GM18868 (cell line): ENCODE results near the gene GTF2IRD1.
A peak's percentile ranks its signal among the peaks of the same experiment; 100 is the strongest.
"Not testable (repeated sequence)": the region's sequence is repeated elsewhere in the genome, so short reads cannot be mapped to it uniquely, and the experiment has no call there.

Experiments used
- ATAC-seq: cut with Tn5 transposase; IDR thresholded peaks from one replicate; pipeline ENCODE4 v1.9.1; 2021; ENCODE audit warnings: mild to moderate bottlenecking, moderate library complexity; ENCODE audit not compliant: unreplicated experiment

The GTF2IRD1 gene

DNA sequence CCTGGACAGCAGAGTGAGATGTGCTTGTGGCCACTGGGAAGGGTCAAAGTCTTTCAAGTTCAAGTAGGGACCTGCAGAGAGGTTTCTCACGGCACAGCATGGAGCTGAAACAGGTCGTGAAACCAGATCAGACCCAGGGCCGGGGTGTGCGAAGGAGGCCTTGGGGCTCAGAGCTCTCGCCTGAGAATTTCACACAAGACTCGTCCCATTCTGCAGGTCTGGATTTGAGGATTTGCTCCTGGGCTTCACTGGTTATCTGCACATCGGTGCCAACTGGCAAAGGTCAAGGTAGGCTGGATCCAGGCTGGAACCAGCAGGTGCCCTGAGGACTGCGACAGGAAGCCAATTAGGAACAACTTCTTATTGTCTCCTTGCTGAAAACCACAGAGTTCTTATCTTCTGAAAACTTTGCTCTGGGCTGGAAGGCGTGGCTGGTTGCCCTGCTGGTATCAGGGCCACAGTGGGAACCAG is 179.8 kb downstream of the GTF2IRD1 start:
- ATAC-seq = no peak

DNA sequence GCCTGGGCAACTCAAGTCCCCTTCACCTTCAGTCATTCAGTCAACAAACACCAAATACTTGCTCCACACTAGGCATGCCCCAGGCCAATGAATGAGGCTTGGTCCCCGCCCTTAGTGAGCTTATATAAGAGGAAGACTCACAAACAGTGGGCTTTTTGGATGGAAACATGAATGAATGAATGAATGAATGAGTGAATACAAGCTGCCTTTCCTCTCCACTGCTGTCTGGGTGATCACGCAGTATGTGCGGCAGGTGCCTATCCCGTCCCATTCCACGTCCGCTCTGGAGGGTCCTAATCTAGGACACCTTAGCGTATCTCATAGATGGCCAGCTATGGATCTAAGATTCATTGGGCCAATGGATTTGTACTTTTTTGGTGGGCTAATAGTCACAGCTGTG is 184.0 kb downstream of the GTF2IRD1 start:
- ATAC-seq = no peak

DNA sequence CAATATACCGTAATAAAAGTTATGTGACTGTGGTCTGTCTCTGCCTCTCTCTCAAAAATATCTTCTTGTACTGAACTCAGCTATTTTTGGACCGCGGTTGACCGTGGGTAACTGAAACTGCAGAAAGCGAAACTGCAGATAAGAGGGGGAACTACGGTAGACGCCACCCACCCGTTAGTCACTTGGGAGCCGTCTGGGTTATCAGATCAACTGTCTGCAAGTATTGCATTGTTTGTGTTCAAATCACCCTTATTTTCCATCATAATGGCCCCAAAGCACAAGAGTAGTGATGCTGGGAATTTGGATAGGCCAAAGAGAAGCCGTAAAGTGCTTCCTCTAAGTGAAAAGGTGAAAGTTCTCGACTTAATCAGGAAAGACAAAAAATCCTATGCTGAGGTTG is 196.3 kb downstream of the GTF2IRD1 start:
- peak; percentile 88 for ATAC-seq

DNA sequence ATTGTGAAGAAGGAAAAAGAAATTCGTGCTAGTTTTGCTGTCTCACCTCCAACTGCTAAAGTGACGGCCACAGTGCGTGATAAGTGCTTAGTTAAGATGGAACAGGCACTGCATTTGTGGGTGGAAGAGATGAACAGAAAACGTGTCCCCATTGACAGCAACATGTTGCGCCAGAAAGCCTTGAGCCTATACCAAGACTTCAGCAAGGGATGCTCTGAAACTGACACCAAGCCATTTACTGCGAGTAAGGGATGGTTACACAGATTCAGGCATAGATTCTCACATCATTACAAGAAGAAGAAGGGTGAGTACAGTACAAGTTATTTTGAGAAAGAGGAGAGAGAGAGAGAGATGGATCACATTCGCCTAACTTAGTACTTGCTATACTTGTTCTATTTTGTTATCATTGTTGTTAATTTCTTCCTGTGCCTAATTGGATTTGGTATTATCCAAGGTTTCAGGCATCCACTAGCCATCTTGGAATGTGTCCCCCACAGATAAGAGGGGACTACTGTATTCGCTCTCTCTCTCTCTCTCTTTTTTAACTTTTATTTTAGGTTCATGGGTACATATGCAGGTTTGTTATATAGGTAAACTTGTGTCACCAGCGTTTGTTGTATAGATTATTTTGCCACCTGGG is 196.9 kb downstream of the GTF2IRD1 start:
- ATAC-seq = peak; percentile 67

DNA sequence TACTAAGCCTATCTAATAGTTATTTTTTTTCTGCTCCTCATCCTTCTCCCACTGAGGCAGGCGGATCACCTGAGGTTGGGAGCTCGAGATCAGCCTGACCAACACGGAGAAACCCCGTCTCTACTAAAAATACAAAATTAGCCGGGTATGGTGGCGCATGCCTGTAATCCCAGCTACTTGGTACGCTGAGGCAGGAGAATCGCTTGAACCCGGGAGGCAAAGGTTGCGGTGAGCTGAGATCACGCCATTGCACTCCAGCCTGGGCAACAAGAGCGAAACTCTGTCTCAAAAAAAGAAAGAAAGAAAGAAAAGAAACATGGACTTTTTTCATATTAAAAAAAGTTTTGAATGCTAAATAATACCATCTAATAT is 197.4 kb downstream of the GTF2IRD1 start:
- not testable (repeated sequence) for ATAC-seq
